ENCODE results near the gene TSC2. TPM values are rescaled to one million over a fixed set of nuclear protein-coding genes. Genes with fewer than 3 reads are reported as not detected.

The TSC2 gene
- total RNA-seq, 1 donor = 78.9 TPM

DNA sequence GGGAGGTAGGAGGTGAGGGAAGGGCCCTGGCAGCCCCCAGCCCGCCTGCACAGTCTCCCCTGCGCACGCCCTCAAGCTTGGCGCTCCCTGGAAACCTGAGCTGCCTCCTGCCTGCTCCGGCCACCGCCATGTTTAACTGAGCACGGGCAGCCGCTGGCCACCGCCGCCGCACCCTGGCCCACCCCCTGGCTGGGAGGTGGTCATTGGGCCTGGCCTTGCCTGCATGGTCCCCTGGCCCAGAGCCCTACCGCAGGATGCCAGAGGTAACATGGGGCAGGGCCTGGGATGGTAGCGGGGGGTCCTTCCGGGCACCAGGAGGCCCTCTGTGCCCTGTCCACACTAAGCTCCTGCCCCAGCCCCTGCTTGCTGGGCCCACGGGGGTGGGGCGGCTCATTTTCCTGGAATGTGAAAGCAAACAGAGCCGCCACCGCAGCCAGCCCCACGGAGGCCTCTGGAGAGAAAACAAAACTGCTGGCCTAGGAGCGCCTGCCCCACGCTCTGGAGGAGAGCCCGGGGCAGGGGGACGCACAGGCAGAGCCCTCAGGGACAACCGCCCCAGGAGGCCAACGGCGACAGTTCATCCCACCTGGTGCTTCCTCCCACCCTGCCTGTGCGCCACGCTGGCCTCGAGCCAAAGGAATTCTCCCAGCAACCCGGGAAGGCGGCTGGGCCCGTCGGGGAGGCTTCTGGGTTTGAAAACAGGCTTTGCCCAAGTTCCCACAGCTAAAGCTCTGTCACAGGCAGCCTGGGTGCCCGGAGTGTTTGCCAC is 12.2 kb upstream of the TSC2 start:
- peak overlapping the region; percentile 59 for H2AFZ ChIP-seq (ENCODE audit: low read length)
- H3K9me3 ChIP-seq (ENCODE audit: low read depth, low read length) = no peaks in the 10 kb centered on the region
- DNase-seq (ENCODE audit: insufficient read length, low spot score, missing footprints) = peak; percentile 100
- TF ChIP-seq CTCF (IDR thresholded peaks at IDR 0.05; ENCODE audit: extremely low read depth, low read depth, low read length) = no peak
- H3K4me2 ChIP-seq (ENCODE audit: insufficient read depth, low read length) = peak overlapping the region; percentile 73
- peaks cover 20% of the 10 kb centered on the region for H3K36me3 ChIP-seq (ENCODE audit: insufficient read depth, low read length)
- H3K4me1 ChIP-seq (ENCODE audit: insufficient read depth, low read length) = peaks cover 53% of the 10 kb centered on the region
- H4K20me1 ChIP-seq (ENCODE audit: insufficient read depth, low read length) = no peaks in the 10 kb centered on the region
- H3K4me3 ChIP-seq (ENCODE audit: insufficient read depth, low read length) = peak overlapping the region; percentile 44
- peaks cover 19% of the 10 kb centered on the region for H3K79me2 ChIP-seq (ENCODE audit: insufficient read depth, low read length)
- peak overlapping the region; percentile 86 for H3K27ac ChIP-seq (ENCODE audit: low read depth, low read length)
- H3K27me3 ChIP-seq (ENCODE audit: insufficient read depth, low read length) = no peaks in the 10 kb centered on the region

DNA sequence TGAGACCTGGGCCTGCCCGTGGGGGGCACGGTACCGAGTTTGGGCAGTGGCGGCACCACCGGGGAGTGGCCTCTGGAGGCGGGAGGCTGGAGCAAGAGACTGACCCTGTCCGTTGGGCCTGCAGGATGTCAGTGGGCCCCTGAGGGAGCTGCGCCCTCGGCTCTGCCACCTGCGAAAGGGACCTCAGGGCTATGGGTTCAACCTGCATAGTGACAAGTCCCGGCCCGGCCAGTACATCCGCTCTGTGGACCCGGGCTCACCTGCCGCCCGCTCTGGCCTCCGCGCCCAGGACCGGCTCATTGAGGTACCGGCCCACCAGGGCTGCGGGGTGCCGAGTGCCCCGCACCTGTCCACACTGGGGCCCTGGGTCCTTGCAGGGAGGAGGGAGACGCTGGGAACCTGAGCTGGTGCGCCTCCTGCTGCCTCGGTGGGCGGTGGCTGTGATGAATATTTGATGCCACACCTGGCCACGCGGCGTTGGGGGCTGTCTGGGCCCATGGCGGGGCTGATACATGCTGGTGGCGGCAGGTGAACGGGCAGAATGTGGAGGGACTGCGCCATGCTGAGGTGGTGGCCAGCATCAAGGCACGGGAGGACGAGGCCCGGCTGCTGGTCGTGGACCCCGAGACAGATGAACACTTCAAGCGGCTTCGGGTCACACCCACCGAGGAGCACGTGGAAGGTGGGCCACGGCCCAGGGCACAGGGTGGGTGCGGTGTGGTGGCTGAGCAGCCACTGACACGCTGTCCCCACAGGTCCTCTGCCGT is 11.4 kb upstream of the TSC2 start:
- H4K20me1 ChIP-seq (ENCODE audit: insufficient read depth, low read length) = no peaks in the 10 kb centered on the region

DNA sequence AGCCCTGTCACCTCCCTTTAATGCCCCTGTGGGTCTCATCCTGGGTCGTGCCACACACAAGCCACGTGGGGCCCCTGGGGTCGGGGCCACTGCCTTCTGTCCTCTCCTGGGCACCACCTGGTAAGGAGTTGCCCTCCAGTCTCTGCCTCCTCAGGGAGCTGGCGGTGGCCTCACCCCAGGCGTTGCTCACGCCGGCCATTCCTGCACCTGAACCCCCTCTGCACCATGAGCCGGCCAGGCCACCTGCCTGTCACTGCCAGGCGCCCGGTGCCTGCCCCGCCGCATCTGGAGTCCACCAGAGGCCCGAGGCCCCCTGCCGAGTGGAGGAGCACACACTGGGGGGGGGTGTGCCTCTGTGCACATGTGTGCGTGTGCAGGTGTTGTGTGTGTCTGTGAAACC is 10.7 kb upstream of the TSC2 start:
- no peak overlapping the region for H3K4me3 ChIP-seq (ENCODE audit: insufficient read depth, low read length)
- H3K4me1 ChIP-seq (ENCODE audit: insufficient read depth, low read length) = peaks cover 53% of the 10 kb centered on the region
- no peaks in the 10 kb centered on the region for H3K9me3 ChIP-seq (ENCODE audit: low read depth, low read length)
- H3K27me3 ChIP-seq (ENCODE audit: insufficient read depth, low read length) = no peaks in the 10 kb centered on the region
- peaks cover 20% of the 10 kb centered on the region for H3K36me3 ChIP-seq (ENCODE audit: insufficient read depth, low read length)
- peaks cover 19% of the 10 kb centered on the region for H3K79me2 ChIP-seq (ENCODE audit: insufficient read depth, low read length)
- H2AFZ ChIP-seq (ENCODE audit: low read length) = no peak overlapping the region
- H3K27ac ChIP-seq (ENCODE audit: low read depth, low read length) = no peak overlapping the region
- no peak overlapping the region for H3K4me2 ChIP-seq (ENCODE audit: insufficient read depth, low read length)
- no peak for TF ChIP-seq CTCF (IDR thresholded peaks at IDR 0.05; ENCODE audit: extremely low read depth, low read depth, low read length)
- no peaks in the 10 kb centered on the region for H4K20me1 ChIP-seq (ENCODE audit: insufficient read depth, low read length)
- no peak for DNase-seq (ENCODE audit: insufficient read length, low spot score, missing footprints)

More for the DNA sequence above, 11.4 kb upstream of the TSC2 start:
- Histone ChIP-seq H3K27me3 (ENCODE audit: insufficient read depth, low read length) (no peaks in the 10 kb centered on the region), H3K27ac (ENCODE audit: low read depth, low read length) (peak overlapping the region; percentile 86), H3K4me3 (ENCODE audit: insufficient read depth, low read length) (peak overlapping the region; percentile 44), H3K79me2 (ENCODE audit: insufficient read depth, low read length) (peaks cover 19% of the 10 kb centered on the region), H3K36me3 (ENCODE audit: insufficient read depth, low read length) (peaks cover 20% of the 10 kb centered on the region), H3K9me3 (ENCODE audit: low read depth, low read length) (no peaks in the 10 kb centered on the region), H2AFZ (ENCODE audit: low read length) (peak overlapping the region; percentile 59), H3K4me2 (ENCODE audit: insufficient read depth, low read length) (peak overlapping the region; percentile 73), H3K4me1 (ENCODE audit: insufficient read depth, low read length) (peaks cover 53% of the 10 kb centered on the region)
- no peak for TF ChIP-seq CTCF (IDR thresholded peaks at IDR 0.05; ENCODE audit: extremely low read depth, low read depth, low read length)
- DNase-seq (ENCODE audit: insufficient read length, low spot score, missing footprints) = no peak

Measured in osteoblast (primary cell).